Stimulated activated CD8-positive, alpha-beta memory T cell treated with anti-CD3 and anti-CD28 coated beads, Interleukin-15, amount 100 ng/mL, for 48 hours (primary cell): ENCODE data around the gene CARMIL3.

Experiments
- DNase-seq, 2 donors: peaks; one replicate each; pipeline ENCODE4 v3.0.0-alpha.2; 2020; ENCODE audit warnings: low read depth in 2 of 2

Gene CARMIL3

GRCh38 chr14:24078146-24078545 lies 26.3 kb downstream of the CARMIL3 start:
- no peak for DNase-seq

GRCh38 chr14:24079491-24080141 lies 27.8 kb downstream of the CARMIL3 start:
- DNase-seq, result no peak

GRCh38 chr14:24080142-24080530 lies 28.3 kb downstream of the CARMIL3 start:
- no peak for DNase-seq

- DNase-seq, result peak; percentile 59 to 62
These were observed 29.3 kb downstream of the CARMIL3 start for GRCh38 chr14:24080888-24081738.

GRCh38 chr14:24081739-24082211 lies 30.0 kb downstream of the CARMIL3 start:
- DNase-seq, result no peak

GRCh38 chr14:24082411-24083080 lies 30.7 kb downstream of the CARMIL3 start:
- no peak for DNase-seq

GRCh38 chr14:24083462-24083861 lies 31.7 kb downstream of the CARMIL3 start:
- no peak for DNase-seq

GRCh38 chr14:24084440-24084839 lies 32.6 kb downstream of the CARMIL3 start:
- no peak for DNase-seq

- no peak for DNase-seq
These were observed 33.4 kb downstream of the CARMIL3 start for GRCh38 chr14:24085215-24085614.

GRCh38 chr14:24086193-24086955 lies 34.6 kb downstream of the CARMIL3 start:
- no peak for DNase-seq

GRCh38 chr14:24087004-24087403 lies 35.2 kb downstream of the CARMIL3 start:
- no peak for DNase-seq

- no peak for DNase-seq
These were observed 36.3 kb downstream of the CARMIL3 start for GRCh38 chr14:24088095-24088494.

GRCh38 chr14:24089890-24090289 lies 38.1 kb downstream of the CARMIL3 start:
- no peak for DNase-seq

- DNase-seq, result no peak
These were observed 40.3 kb downstream of the CARMIL3 start for GRCh38 chr14:24092110-24092504.

GRCh38 chr14:24092505-24093206 lies 40.8 kb downstream of the CARMIL3 start:
- no peak for DNase-seq

GRCh38 chr14:24093207-24093900 lies 41.5 kb downstream of the CARMIL3 start:
- no peak for DNase-seq

- DNase-seq, result peak; percentile 88 to 89
These were observed 42.4 kb downstream of the CARMIL3 start, which contains the start of gene PCK2 for GRCh38 chr14:24093901-24094840. PCK2 (plus strand) TSS chr14:24094311; CDS start chr14:24094406, 95 bp downstream.

GRCh38 chr14:24094841-24095270 lies 43.0 kb downstream of the CARMIL3 start:
- DNase-seq, result no peak
